ENCODE measurements around the gene PELO. TPM values are rescaled to one million over a fixed set of nuclear protein-coding genes. Genes with fewer than 3 reads are reported as not detected.

PELO gene
- total and polyA plus RNA-seq, 9 of the 15 experiments (the other 6 are each of a cell fraction or from before 2014, with no cell fraction given), result 5.8 to 14.6 (median 9.6) TPM

GRCh38 chr5:52810426-52810825, 22.7 kb downstream of the PELO start:
- no peak for DNase-seq (ENCODE audit: extremely low read depth in 1 of 4, low spot score in 3 of 4)
- 0 out of 3 replicates have a peak, but pooled peaks cover under 1% of the 10 kb centered on the region for H3K79me2 ChIP-seq (ENCODE audit: control insufficient read depth, insufficient read depth, low read length)
- no peak for TF ChIP-seq PHF20 (IDR thresholded peaks at IDR 0.05; ENCODE audit: partially characterized antibody)
- no peak for TF ChIP-seq KAT7 (CRISPR knock-in tag; IDR thresholded peaks at IDR 0.05; ENCODE audit: borderline replicate concordance)
- TF ChIP-seq KAT2B (IDR thresholded peaks at IDR 0.05; ENCODE audit: low read depth, low read length), result no peak
- TF ChIP-seq ZBTB12 (CRISPR knock-in tag; IDR thresholded peaks at IDR 0.05), result no peak
- no peak for TF ChIP-seq ZNF436 (CRISPR knock-in tag; IDR thresholded peaks at IDR 0.05)
- no peak for TF ChIP-seq NFIX (CRISPR knock-in tag; IDR thresholded peaks at IDR 0.05; ENCODE audit: low read depth)
- TF ChIP-seq BMI1 (IDR thresholded peaks at IDR 0.05; ENCODE audit: low read length), result no peak
- no peak for TF ChIP-seq ZNF431 (CRISPR knock-in tag; IDR thresholded peaks at IDR 0.05)
- no peak for TF ChIP-seq STAT5A (IDR thresholded peaks at IDR 0.05; ENCODE audit: borderline replicate concordance, low read length)
- TF ChIP-seq STAT5B (CRISPR knock-in tag; IDR thresholded peaks at IDR 0.05), result no peak
- TF ChIP-seq TCF7 (IDR thresholded peaks at IDR 0.05; ENCODE audit: borderline replicate concordance), result no peak
- no peak for TF ChIP-seq ZNF395 (CRISPR knock-in tag; IDR thresholded peaks at IDR 0.05)
- TF ChIP-seq NRF1 (conservative IDR thresholded peaks at IDR 0.05 in 1 of 2, IDR thresholded peaks at IDR 0.05 in 1 of 2), result no peak
- TF ChIP-seq ZNF668 (CRISPR knock-in tag; IDR thresholded peaks at IDR 0.05), result no peak
- TF ChIP-seq THAP12 (CRISPR knock-in tag; IDR thresholded peaks at IDR 0.05), result no peak
- no peak for TF ChIP-seq SMARCA5 (IDR thresholded peaks at IDR 0.05)
- no peak for TF ChIP-seq CBX5 (IDR thresholded peaks at IDR 0.05; ENCODE audit: borderline replicate concordance, low read depth)
- no peak for ATAC-seq
- FAIRE-seq, result no peak
- H3K27ac ChIP-seq (ENCODE audit: extremely low read depth, low read depth, low read length), result no peak overlapping the region
- ChIA-PET CTCF (ENCODE audit: low intra/inter-chr PET ratio) (no interaction called here), POLR2A (no interaction called here)
- no TSS peak for BruUV-seq (replicated peaks)
- H3K4me2 ChIP-seq (ENCODE audit: insufficient read depth, low read length), result no peak overlapping the region
- H3K9me3 ChIP-seq (replicated peaks; ENCODE audit: control insufficient read depth, insufficient read depth, low read depth, low read length), result no peaks in the 10 kb centered on the region
- H3K36me3 ChIP-seq (ENCODE audit: control insufficient read depth, insufficient read depth, low read length), result peaks cover 2% of the 10 kb centered on the region; the same call in 1 of the 3 replicates
- 0% methylated on average over 1 of the region's 1 CpG for WGBS (ENCODE audit: insufficient coverage, low coverage, missing lambda C conversion rate)
- in situ Hi-C loops (cut with MboI), result no loop called here
- H3K9ac ChIP-seq (ENCODE audit: insufficient read depth in 1 of 2, low read depth in 2 of 2, low read length in 2 of 2), result no peak overlapping the region
- no peak overlapping the region for H2AFZ ChIP-seq (ENCODE audit: low read depth, low read length)
- intact Hi-C loops (cut with micrococcal nuclease), result no loop called here
- H3K4me3 ChIP-seq, result no peak overlapping the region
- no peaks in the 10 kb centered on the region for H4K20me1 ChIP-seq (replicated peaks; ENCODE audit: control insufficient read depth, insufficient read depth, low read length)
- no peaks in the 10 kb centered on the region for H3K27me3 ChIP-seq (ENCODE audit: control insufficient read depth in 2 of 2, insufficient read depth in 2 of 2, low read length in 2 of 2)
- H3K4me1 ChIP-seq (replicated peaks in 1 of 2; ENCODE audit: control insufficient read depth in 2 of 2, insufficient read depth in 2 of 2, low read length in 2 of 2), result no peaks in the 10 kb centered on the region
- H3K9me1 ChIP-seq (ENCODE audit: control insufficient read depth, insufficient read depth, low read length), result no peaks in the 10 kb centered on the region
